Testis (tissue), 3 donors: Measurements from ENCODE around the gene CRYBA4. TPM values are rescaled to one million over a fixed set of nuclear protein-coding genes. Genes with fewer than 3 reads are reported as not detected.

Source experiments
- DNase-seq: peaks from one replicate; pipeline ENCODE4 v3.0.0-alpha.2; 2019
- H3K27ac ChIP-seq, 2 donors: fragments of 200-600 bp; sonication (generic); one replicate each; pipeline ENCODE4 v1.5.1; 2019
- H3K27me3 ChIP-seq: fragments of 200-600 bp; sonication (generic); one replicate; pipeline ENCODE4 v1.5.1; 2019
- H3K36me3 ChIP-seq: fragments of 200-600 bp; sonication (generic); one replicate; pipeline ENCODE4 v1.5.1; 2017; ENCODE audit warnings: low read depth; ENCODE audit errors: missing control alignments
- H3K4me1 ChIP-seq: fragments of 200-600 bp; sonication (generic); one replicate; pipeline ENCODE4 v1.5.1; 2019
- H3K4me3 ChIP-seq, 2 donors: fragments of 200-600 bp; sonication (generic); one replicate each; pipeline ENCODE4 v1.5.1; 2017 to 2019
- H3K9me3 ChIP-seq: fragments of 200-600 bp; sonication (generic); one replicate; pipeline ENCODE4 v1.5.1; 2017
- POLR2A ChIP-seq: fragments of 450-650 bp; IDR thresholded peaks from one replicate; pipeline ENCODE4 v1.6.1; 2017; ENCODE audit warnings: antibody characterized with exemption, mild to moderate bottlenecking, moderate library complexity
- WGBS, 2 donors: methylation state at CpG; one replicate each; pipeline ENCODE4 v1.1.5; 2018; 5-methylcytosine and 5-hydroxymethylcytosine counted together
- intact Hi-C: fragments of 100-400 bp; cut with DNase I; formaldehyde crosslinking; loops from one replicate; pipeline ENCODE4 v1.15.1; 2023; ENCODE audit warnings: low total_unique reads
- polyA plus RNA-seq: library from polyadenylated mRNA; stranded (reverse); fragments of 350-450 nt; fragmentation: Illumina TruSeq; extraction: RNeasy Lipid Tissue Mini Kit (QIAGEN cat#74804); gene quantifications from one replicate; pipeline ENCODE4 v1.2.3, GENCODE V29; 2014; ENCODE audit warnings: low read depth, low replicate concordance; ENCODE audit not compliant: insufficient read depth
- total RNA-seq, 2 donors: library from RNA; depleted of rRNA; stranded (reverse); fragments of >200 nt; gene quantifications; one replicate each; pipeline ENCODE4 v1.2.3, GENCODE V29; 2016
- TF ChIP-seq, protein P1 (sequence below), 3 experiments: fragments of 450-650 bp in 2 of 3; fragments of 200-600 bp in 1 of 3; sonication (generic) in 1 of 3; IDR thresholded peaks; one replicate each; pipeline ENCODE4 v1.5.1; 2016 to 2019; ENCODE audit warnings: antibody characterized with exemption in 3 of 3, mild to moderate bottlenecking in 2 of 3, moderate library complexity in 1 of 3

CRYBA4 gene
- total and polyA plus RNA-seq, 3 donors from 2014 or later, result 0.93 to 2.6 (median 2.3) TPM

- H3K9me3 ChIP-seq, result no peaks in the 10 kb centered on the region
- TF ChIP-seq POLR2A, result no peak
- TF ChIP-seq, protein P1, sequence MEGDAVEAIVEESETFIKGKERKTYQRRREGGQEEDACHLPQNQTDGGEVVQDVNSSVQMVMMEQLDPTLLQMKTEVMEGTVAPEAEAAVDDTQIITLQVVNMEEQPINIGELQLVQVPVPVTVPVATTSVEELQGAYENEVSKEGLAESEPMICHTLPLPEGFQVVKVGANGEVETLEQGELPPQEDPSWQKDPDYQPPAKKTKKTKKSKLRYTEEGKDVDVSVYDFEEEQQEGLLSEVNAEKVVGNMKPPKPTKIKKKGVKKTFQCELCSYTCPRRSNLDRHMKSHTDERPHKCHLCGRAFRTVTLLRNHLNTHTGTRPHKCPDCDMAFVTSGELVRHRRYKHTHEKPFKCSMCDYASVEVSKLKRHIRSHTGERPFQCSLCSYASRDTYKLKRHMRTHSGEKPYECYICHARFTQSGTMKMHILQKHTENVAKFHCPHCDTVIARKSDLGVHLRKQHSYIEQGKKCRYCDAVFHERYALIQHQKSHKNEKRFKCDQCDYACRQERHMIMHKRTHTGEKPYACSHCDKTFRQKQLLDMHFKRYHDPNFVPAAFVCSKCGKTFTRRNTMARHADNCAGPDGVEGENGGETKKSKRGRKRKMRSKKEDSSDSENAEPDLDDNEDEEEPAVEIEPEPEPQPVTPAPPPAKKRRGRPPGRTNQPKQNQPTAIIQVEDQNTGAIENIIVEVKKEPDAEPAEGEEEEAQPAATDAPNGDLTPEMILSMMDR (IDR thresholded peaks at IDR 0.05), result no peak
- no peak for DNase-seq
- no peaks in the 10 kb centered on the region for H3K36me3 ChIP-seq
- H3K27ac ChIP-seq, result no peak within 1 kb of the TSS
- peaks cover 6% of the 10 kb centered on the region for H3K4me1 ChIP-seq
- intact Hi-C loops, result no loop called here
- 74 to 76% methylated on average over 6 to 7 of the region's 7 CpGs for WGBS, 2 donors
- H3K4me3 ChIP-seq, result no peak within 1 kb of the TSS
- no peaks in the 10 kb centered on the region for H3K27me3 ChIP-seq
Measured at GRCh38 chr22:26617271-26618199, 4.2 kb upstream of the CRYBA4 start, which contains the start of gene CRYBB1. Gene CRYBB1, minus strand, starts transcription at chr22:26618027. Its CDS starts 1,708 bp downstream, at chr22:26616319.

- TF ChIP-seq, protein P1 (IDR thresholded peaks at IDR 0.05), result no peak
- TF ChIP-seq POLR2A, result no peak
- intact Hi-C loops, result no loop called here
- DNase-seq, result no peak
- H3K27ac ChIP-seq, result no peak overlapping the region
- no peaks in the 10 kb centered on the region for H3K36me3 ChIP-seq
- H3K4me3 ChIP-seq, result no peak overlapping the region
- WGBS, 2 donors, result 73 to 88% methylated on average over 8 of the region's 8 CpGs
- peaks cover 6% of the 10 kb centered on the region for H3K4me1 ChIP-seq
- H3K9me3 ChIP-seq, result no peaks in the 10 kb centered on the region
- no peaks in the 10 kb centered on the region for H3K27me3 ChIP-seq
Measured at GRCh38 chr22:26618455-26618854, 3.3 kb upstream of the CRYBA4 start.

GRCh38 chr22:26619510-26619909 lies 2.3 kb upstream of the CRYBA4 start:
- Histone ChIP-seq H3K4me1 (peaks cover 6% of the 10 kb centered on the region), H3K27ac (no peak overlapping the region), H3K9me3 (no peaks in the 10 kb centered on the region), H3K36me3 (no peaks in the 10 kb centered on the region), H3K27me3 (no peaks in the 10 kb centered on the region), H3K4me3 (no peak overlapping the region)
- WGBS, 2 donors, result 45 to 62% methylated on average over 6 of the region's 6 CpGs
- DNase-seq, result no peak
- TF ChIP-seq, protein P1 (IDR thresholded peaks at IDR 0.05), result no peak
- TF ChIP-seq POLR2A, result no peak
- intact Hi-C loops, result no loop called here

DNA sequence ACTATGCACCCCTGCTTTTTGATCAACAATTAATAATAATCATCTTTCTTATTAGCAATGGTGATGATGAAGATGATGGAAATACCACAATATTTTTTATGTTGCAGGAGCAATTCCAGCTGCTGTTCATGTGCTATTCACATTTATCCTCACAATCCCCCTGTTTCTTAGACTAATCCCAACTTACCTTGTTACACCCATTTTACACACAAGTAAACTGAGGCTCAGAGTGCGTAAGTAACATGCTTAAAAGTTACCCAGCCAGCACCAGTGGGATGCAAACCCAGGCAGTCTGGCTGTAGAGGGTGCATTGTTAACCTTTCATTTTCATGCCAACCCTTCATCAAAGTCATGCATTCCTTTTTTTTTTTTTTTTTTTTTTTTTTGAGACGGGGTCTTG lies 1.6 kb upstream of the CRYBA4 start:
- no peaks in the 10 kb centered on the region for H3K9me3 ChIP-seq
- intact Hi-C loops, result no loop called here
- H3K36me3 ChIP-seq, result no peaks in the 10 kb centered on the region
- no peak for TF ChIP-seq POLR2A
- TF ChIP-seq, protein P1 (IDR thresholded peaks at IDR 0.05), result no peak
- peaks cover 6% of the 10 kb centered on the region for H3K4me1 ChIP-seq
- no peaks in the 10 kb centered on the region for H3K27me3 ChIP-seq
- DNase-seq, result no peak
- H3K4me3 ChIP-seq, result no peak overlapping the region
- WGBS, 2 donors, result 68 to 84% methylated on average over 2 of the region's 2 CpGs
- no peak overlapping the region for H3K27ac ChIP-seq
